GM12878 (cell line): ENCODE results near the gene MYBPC1. TPM values are rescaled to one million over a fixed set of nuclear protein-coding genes. Genes with fewer than 3 reads are reported as not detected.

Source experiments
- ATAC-seq: fragments of 200-7000 bp; cut with Tn5 transposase; 3 replicates; pipeline ENCODE4 v1.9.1; 2020; ENCODE audit warnings: mild to moderate bottlenecking, moderate library complexity
- BruUV-seq: library from RNA; stranded (reverse); fragments of 400-500 nt; replicated peaks from 2 replicates; lab custom pipeline; 2021; lab: Mats Ljungman, UMichigan
- CTCF ChIA-PET: fragments of 300-600 bp; sonication (Branson Sonifier 250); formaldehyde crosslinking; extraction: SDS; loops from one replicate; lab custom pipeline; 2021; ENCODE audit warnings: inconsistent platforms; lab: Yijun Ruan, JAX
- POLR2A ChIA-PET: fragments of 350-600 bp; formaldehyde crosslinking; extraction: SDS; loops from one replicate; lab custom pipeline; 2021; ENCODE audit warnings: inconsistent platforms; lab: Charles Lee
- RAD21 ChIA-PET: fragments of 300-600 bp; sonication (Branson Sonifier 250); formaldehyde crosslinking; loops from one replicate; lab custom pipeline; 2023; ENCODE audit warnings: antibody characterized with exemption; ENCODE audit not compliant: unreplicated experiment; lab: Charles Lee
- SMC1A ChIA-PET: fragments of 300-600 bp; sonication (Branson Sonifier 250); formaldehyde crosslinking; loops from one replicate; lab custom pipeline; 2023; ENCODE audit not compliant: unreplicated experiment, uncharacterized antibody; lab: Charles Lee
- DNase-seq: peaks from one replicate; pipeline ENCODE4 v3.0.0-alpha.2; 2011; ENCODE audit warnings: low read depth, low spot score
- FAIRE-seq: peaks from 3 replicates; lab custom pipeline; 2011; peaks lifted over from hg19 to GRCh38; lab: Jason Lieb, UNC
- H2AFZ ChIP-seq: 2 replicates; pipeline ENCODE4 v1.6.0; 2011; ENCODE audit warnings: low read depth, low read length, control low read depth; ENCODE audit not compliant: control insufficient read depth
- H3K27ac ChIP-seq: 2 replicates; pipeline ENCODE4 v1.5.1; 2011; ENCODE audit warnings: control low read depth; ENCODE audit not compliant: control insufficient read depth, insufficient read depth
- H3K27me3 ChIP-seq, 2 experiments: replicated peaks in 1 of 2; 2 replicates each; pipeline versions ENCODE4 v1.6.0 to v1.6.1; 2011; ENCODE audit warnings: low read length in 1 of 2; ENCODE audit not compliant: control insufficient read depth in 2 of 2, insufficient read depth in 2 of 2
- H3K36me3 ChIP-seq, 2 experiments: 2 replicates each; pipeline ENCODE4 v1.5.1; 2011; ENCODE audit warnings: low read length in 1 of 2; ENCODE audit not compliant: control insufficient read depth in 2 of 2, insufficient read depth in 2 of 2
- H3K4me1 ChIP-seq: 2 replicates; pipeline ENCODE4 v1.6.1; 2011; ENCODE audit warnings: mild to moderate bottlenecking, low read length, moderate library complexity, mixed read lengths; ENCODE audit not compliant: control insufficient read depth, insufficient read depth
- H3K4me2 ChIP-seq: 2 replicates; pipeline ENCODE4 v1.6.0; 2011; ENCODE audit warnings: control low read depth; ENCODE audit not compliant: control insufficient read depth, insufficient read depth
- H3K4me3 ChIP-seq: fragments of 200-600 bp; sonication (generic); 2 replicates; pipeline ENCODE4 v1.5.1; 2016
- H3K79me2 ChIP-seq: 2 replicates; pipeline ENCODE4 v1.6.0; 2011; ENCODE audit warnings: low read length; ENCODE audit not compliant: control insufficient read depth, insufficient read depth
- H3K9ac ChIP-seq: 2 replicates; pipeline ENCODE4 v1.8.0; 2011; ENCODE audit warnings: low read length, control low read depth, mixed read lengths; ENCODE audit not compliant: control insufficient read depth, insufficient read depth
- H3K9me3 ChIP-seq: replicated peaks from 3 replicates; pipeline ENCODE4 v1.5.1; 2011; ENCODE audit warnings: mild to moderate bottlenecking, low read length; ENCODE audit not compliant: control insufficient read depth, insufficient read depth
- H4K20me1 ChIP-seq: 2 replicates; pipeline ENCODE4 v1.6.0; 2011; ENCODE audit not compliant: control insufficient read depth, insufficient read depth
- CBFB ChIP-seq: IDR thresholded peaks from 2 replicates; pipeline ENCODE4 v1.6.1; 2016; ENCODE audit warnings: antibody characterized with exemption, low read depth
- E2F4 ChIP-seq: IDR thresholded peaks from 2 replicates; pipeline ENCODE4 v1.6.1; 2012; ENCODE audit warnings: low read depth, low read length, improper control_type of control experiment
- EGR1 ChIP-seq, 2 experiments: IDR thresholded peaks; 1 replicate in 1 of 2; 2 replicates in 1 of 2; pipeline ENCODE4 v1.6.1; 2011 to 2012; ENCODE audit warnings: low read depth in 2 of 2, low read length in 2 of 2, borderline replicate concordance in 1 of 2, mild to moderate bottlenecking in 1 of 2, moderate library complexity in 1 of 2
- EP300 ChIP-seq, 2 experiments: fragments of 150-350 bp in 1 of 2; IDR thresholded peaks; 2 replicates each; pipeline ENCODE4 v1.6.1; 2011 to 2012; ENCODE audit warnings: low read depth in 2 of 2, low read length in 2 of 2, borderline replicate concordance in 1 of 2, improper control_type of control experiment in 1 of 2, inconsistent platforms in 1 of 2; ENCODE audit not compliant: control insufficient read depth in 1 of 2
- JUND ChIP-seq: IDR thresholded peaks from 2 replicates; pipeline ENCODE4 v1.6.1; 2012; ENCODE audit warnings: low read depth, mild to moderate bottlenecking, low read length, improper control_type of control experiment, moderate library complexity
- MYB ChIP-seq: fragments of 150-350 bp; IDR thresholded peaks from 2 replicates; pipeline ENCODE4 v1.6.1; 2014; ENCODE audit warnings: mild to moderate bottlenecking, low read depth, low read length, borderline replicate concordance
- NKRF ChIP-seq: fragments of 450-650 bp; conservative IDR thresholded peaks from 2 replicates; pipeline ENCODE4 v1.6.1; 2017; ENCODE audit warnings: mild to moderate bottlenecking, moderate library complexity
- NR2C1 ChIP-seq: fragments of 450-650 bp; IDR thresholded peaks from 2 replicates; pipeline ENCODE4 v1.6.1; 2017; ENCODE audit warnings: antibody characterized with exemption, mild to moderate bottlenecking, moderate library complexity
- POU2F2 ChIP-seq: IDR thresholded peaks from 3 replicates; pipeline ENCODE4 v1.6.1; 2011; ENCODE audit warnings: low read depth, mild to moderate bottlenecking, low read length, borderline replicate concordance
- SRF ChIP-seq, 2 experiments: IDR thresholded peaks; 2 replicates each; pipeline ENCODE4 v1.6.1; 2011; ENCODE audit warnings: low read depth in 2 of 2, low read length in 2 of 2, mild to moderate bottlenecking in 1 of 2, moderate library complexity in 1 of 2
- SUPT20H ChIP-seq: IDR thresholded peaks from 2 replicates; pipeline ENCODE4 v1.6.1; 2011; ENCODE audit warnings: low read depth, mild to moderate bottlenecking, low read length, moderate library complexity, borderline replicate concordance; ENCODE audit not compliant: control insufficient read depth
- TARDBP ChIP-seq: IDR thresholded peaks from 2 replicates; pipeline ENCODE4 v1.6.1; 2016; ENCODE audit warnings: borderline replicate concordance
- ZNF24 ChIP-seq: fragments of 450-650 bp; IDR thresholded peaks from 2 replicates; pipeline ENCODE4 v1.6.1; 2017; ENCODE audit warnings: antibody characterized with exemption, mild to moderate bottlenecking
- WGBS: methylation state at CpG from one replicate; pipeline ENCODE4 v1.1.6; 2016; ENCODE audit warnings: low lambda C conversion rate; ENCODE audit not compliant: insufficient replicate concordance, insufficient coverage; ENCODE audit errors: missing lambda C conversion rate; 5-methylcytosine and 5-hydroxymethylcytosine counted together
- in situ Hi-C: fragments of 300-500 bp; cut with MboI; formaldehyde crosslinking; loops from 9 replicates; pipeline ENCODE4 v1.14.3; 2018; ENCODE audit warnings: mixed read lengths
- intact Hi-C: fragments of 100-400 bp; cut with micrococcal nuclease; formaldehyde crosslinking; loops from one replicate; pipeline ENCODE4 v1.14.2; 2022; ENCODE audit not compliant: unreplicated experiment
- polyA plus RNA-seq, 11 experiments: library from polyadenylated mRNA; depleted of rRNA in 4 of 11; unstranded in 6 of 11; stranded (reverse) in 5 of 11; fragments of >200 nt; fragmentation: Nextera tagmentation in 4 of 11; fragmentation: Illumina TruSeq in 1 of 11; extraction: Ambion mirVana in 4 of 11; extraction: Trizol in 1 of 11; gene quantifications; 1 replicate in 1 of 11; 2 replicates in 10 of 11; pipeline versions ENCODE4 v1.2.1 to v1.2.3, GENCODE V29; 2011 to 2016; ENCODE audit warnings: inconsistent platforms in 2 of 11, missing spikeins in 2 of 11, low read depth in 1 of 11
- total RNA-seq, 4 experiments: library from RNA; depleted of rRNA in 3 of 4; stranded (reverse); fragments of >200 nt in 3 of 4; fragmentation: Illumina TruSeq in 1 of 4; extraction: Trizol in 1 of 4; gene quantifications; 2 replicates each; pipeline versions ENCODE4 v1.2.1 to v1.2.3, GENCODE V29; 2013 to 2021

MYBPC1 gene
- total and polyA plus RNA-seq, 10 of the 15 experiments (the other 5 are each of a cell fraction or from before 2014, with no cell fraction given) = not detected

DNA sequence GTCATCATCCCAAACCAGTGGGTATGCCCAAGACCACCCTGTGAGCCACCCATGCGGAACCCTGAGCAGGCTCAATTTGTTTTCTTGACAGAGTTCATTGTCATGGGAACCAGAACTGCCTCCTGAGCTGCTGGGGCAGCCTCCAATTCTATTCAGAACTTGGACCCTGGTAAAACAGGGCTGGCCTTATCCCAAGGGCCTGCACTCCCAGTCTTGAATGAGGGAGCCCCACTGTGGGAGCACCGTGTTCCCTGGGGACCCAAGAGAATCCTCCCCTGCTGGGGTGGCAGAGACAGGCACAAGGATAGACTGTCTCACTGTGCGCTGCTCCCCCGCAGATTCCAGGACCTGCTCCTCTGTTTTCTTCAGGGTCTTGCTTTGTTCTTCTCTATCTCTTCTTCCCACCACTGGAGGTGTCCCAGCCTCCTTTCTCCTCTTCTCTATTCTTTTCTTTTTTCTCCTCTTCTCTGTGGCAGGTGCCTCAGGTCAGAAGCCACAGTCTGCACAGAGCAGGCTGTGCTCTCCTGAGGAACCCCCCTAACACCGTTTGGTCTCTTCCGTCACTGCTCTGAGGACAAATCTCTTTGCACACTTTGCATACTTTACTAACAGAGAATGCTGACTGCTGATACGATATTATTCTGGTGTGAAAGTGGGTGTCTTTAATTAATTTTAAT, 71.4 kb downstream of the MYBPC1 start:
- POLR2A ChIA-PET = no interaction called here
- Histone ChIP-seq H3K27me3 (no peaks in the 10 kb centered on the region; a peak in 1 of 4 replicates), H3K27ac (no peak overlapping the region), H3K4me2 (no peak overlapping the region), H3K36me3 (no peaks in the 10 kb centered on the region), H3K79me2 (no peaks in the 10 kb centered on the region), H3K4me1 (no peaks in the 10 kb centered on the region), H3K4me3 (no peak overlapping the region), H2AFZ (no peak overlapping the region), H3K9me3 (no peaks in the 10 kb centered on the region), H4K20me1 (no peaks in the 10 kb centered on the region), H3K9ac (no peak overlapping the region)
- SMC1A ChIA-PET = interaction anchor here (1.0 kb wide), 1 partner anchor 10 kb away, joined by 3 read pairs; no protein-coding TSS in a partner anchor
- intact Hi-C loops = no loop called here
- DNase-seq = no peak
- BruUV-seq = no TSS peak
- TF ChIP-seq EP300 (IDR thresholded peaks at IDR 0.05; ENCODE audit: borderline replicate concordance in 1 of 2, control insufficient read depth in 1 of 2, low read depth in 2 of 2, low read length in 2 of 2) (no peak), TARDBP (no peak), JUND (no peak), EGR1 (IDR thresholded peaks at IDR 0.05; ENCODE audit: borderline replicate concordance in 1 of 2, low read depth in 2 of 2, low read length in 2 of 2) (no peak)
- no peak for ATAC-seq
- in situ Hi-C loops = no loop called here
- CTCF ChIA-PET = interaction anchor here (0.6 kb wide), 1 partner anchor 284 kb away, joined by 3 read pairs; no protein-coding TSS in a partner anchor
- RAD21 ChIA-PET = no interaction called here
- 56% methylated on average over 7 of the region's 7 CpGs for WGBS
- FAIRE-seq = no peak

GRCh38 chr12:101667591-101667990, 72.8 kb downstream of the MYBPC1 start:
- Histone ChIP-seq H3K27me3 (no peaks in the 10 kb centered on the region; a peak in 1 of 4 replicates), H3K79me2 (no peaks in the 10 kb centered on the region), H3K9me3 (no peaks in the 10 kb centered on the region), H4K20me1 (no peaks in the 10 kb centered on the region), H3K27ac (no peak overlapping the region), H3K9ac (no peak overlapping the region), H3K36me3 (no peaks in the 10 kb centered on the region), H3K4me3 (no peak overlapping the region), H3K4me1 (peaks cover 3% of the 10 kb centered on the region; the same call in 1 of the 2 replicates), H3K4me2 (no peak overlapping the region), H2AFZ (no peak overlapping the region)
- no TSS peak for BruUV-seq
- SMC1A ChIA-PET = interaction anchor here (1.0 to 1.2 kb wide), 2 partner anchors 8 to 20 kb away, joined by 3 read pairs; no protein-coding TSS in a partner anchor
- in situ Hi-C loops = no loop called here
- POLR2A ChIA-PET = no interaction called here
- RAD21 ChIA-PET = no interaction called here
- TF ChIP-seq POU2F2 (no peak), SUPT20H (no peak), SRF (IDR thresholded peaks at IDR 0.05; ENCODE audit: low read depth in 2 of 2, low read length in 2 of 2) (no peak), ZNF24 (no peak), E2F4 (no peak), CBFB (no peak), MYB (no peak), NR2C1 (no peak), NKRF (no peak)
- intact Hi-C loops = no loop called here
- CTCF ChIA-PET = interaction anchor here (0.5 kb wide), 1 partner anchor 503 kb away, joined by 3 read pairs; no protein-coding TSS in a partner anchor
- FAIRE-seq (no peak), DNase-seq (no peak), ATAC-seq (no peak)
- WGBS = 74% methylated on average over 5 of the region's 5 CpGs
